ENCODE results near the gene RBFOX1.
"Not testable (repeated sequence)": the region's sequence is repeated elsewhere in the genome, so short reads cannot be mapped to it uniquely, and the experiment has no call there.

The RBFOX1 gene

DNA sequence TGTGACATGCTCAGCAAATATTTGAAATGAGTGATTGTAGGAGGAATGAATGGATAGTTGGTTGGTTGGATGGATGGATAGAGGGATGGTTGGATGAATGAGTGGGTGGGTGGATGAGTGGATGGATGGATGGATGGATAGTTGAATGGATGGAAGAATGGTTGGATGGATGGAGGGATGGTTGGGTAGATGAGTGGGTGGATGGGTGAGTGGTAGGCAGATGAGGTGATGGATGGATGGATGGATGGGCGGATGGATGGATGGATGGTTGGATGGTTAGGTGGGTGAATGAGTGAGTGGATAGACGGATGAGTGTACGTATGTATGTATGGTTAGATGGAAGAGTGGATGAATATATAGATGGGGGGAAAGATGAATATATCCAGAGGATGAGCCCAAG is 137.7 kb downstream of the RBFOX1 start:
- DNase-seq (ENCODE audit: low read depth in 2 of 2): no peak

DNA sequence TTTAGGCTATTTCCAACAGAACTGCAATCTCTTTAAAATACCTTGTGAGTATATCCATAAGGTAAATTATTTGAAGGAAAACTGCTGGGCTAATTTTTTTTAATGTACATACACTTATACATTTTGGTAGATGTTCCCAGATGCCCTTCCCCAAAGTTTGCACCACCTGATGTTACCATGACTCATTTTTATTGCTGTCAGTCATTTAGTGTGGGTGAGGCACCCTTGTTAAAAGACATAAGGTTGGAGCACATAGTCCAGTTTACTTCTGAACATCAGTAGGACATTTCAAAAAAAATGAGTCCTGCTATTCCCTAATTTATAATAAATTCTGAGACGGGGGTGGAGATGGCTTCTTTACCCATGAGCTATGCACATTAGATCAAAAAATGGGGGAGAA is 138.6 kb downstream of the RBFOX1 start:
- no peak for DNase-seq (ENCODE audit: low read depth in 2 of 2)

DNA sequence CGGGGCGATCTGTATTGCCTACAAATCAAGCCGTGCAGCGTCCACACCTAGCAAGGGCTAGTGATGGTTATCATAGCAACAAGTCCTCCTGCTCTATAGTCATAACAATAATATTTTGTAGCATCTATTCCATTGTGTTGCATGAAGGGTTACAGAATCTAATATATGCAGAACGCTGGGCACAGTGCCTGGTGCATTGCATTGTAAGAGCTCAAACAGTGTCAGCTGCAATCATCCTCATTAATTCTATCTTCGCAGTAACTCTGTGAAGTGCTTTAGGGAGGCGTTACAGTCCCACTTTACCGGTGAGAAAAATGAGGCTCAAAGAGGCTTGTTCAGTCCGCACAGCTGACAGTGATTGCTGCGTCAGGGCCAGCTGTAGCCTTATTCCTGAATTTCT is 149.4 kb downstream of the RBFOX1 start:
- no peak for DNase-seq (ENCODE audit: low read depth in 2 of 2)

DNA sequence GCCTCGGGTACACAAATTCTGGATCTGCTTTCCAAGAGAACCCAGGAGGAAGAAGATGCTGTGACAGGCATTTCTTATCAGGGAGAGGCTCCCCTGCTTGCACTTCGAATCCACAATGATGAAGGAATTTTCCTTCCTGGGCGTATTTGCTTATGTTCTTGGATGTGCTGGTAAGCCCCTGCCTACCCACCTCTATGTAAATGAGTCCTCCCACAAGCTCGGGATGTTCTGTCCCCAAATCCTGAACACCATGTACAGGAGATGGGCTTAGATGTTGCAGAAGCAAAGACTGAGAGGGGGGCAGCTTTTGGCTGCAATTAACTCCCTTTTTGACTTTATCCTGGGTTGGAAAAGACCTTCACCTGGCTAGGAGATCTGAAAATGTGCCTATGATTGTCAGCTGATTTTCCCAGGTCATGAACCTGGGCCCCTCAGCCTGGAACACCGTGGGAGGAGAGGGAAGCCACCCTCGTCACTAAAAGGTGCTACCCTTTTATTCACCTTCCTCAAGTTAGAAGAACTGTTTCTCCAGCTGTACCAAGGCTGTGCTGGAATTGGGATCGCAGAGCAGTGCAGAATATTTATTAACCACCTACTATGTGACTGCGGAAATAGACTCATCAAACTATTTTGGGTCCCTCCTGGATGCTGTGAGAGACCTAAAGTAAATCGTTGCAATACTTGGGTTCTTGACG is 150.1 kb downstream of the RBFOX1 start:
- DNase-seq (ENCODE audit: low read depth in 2 of 2): no peak

DNA sequence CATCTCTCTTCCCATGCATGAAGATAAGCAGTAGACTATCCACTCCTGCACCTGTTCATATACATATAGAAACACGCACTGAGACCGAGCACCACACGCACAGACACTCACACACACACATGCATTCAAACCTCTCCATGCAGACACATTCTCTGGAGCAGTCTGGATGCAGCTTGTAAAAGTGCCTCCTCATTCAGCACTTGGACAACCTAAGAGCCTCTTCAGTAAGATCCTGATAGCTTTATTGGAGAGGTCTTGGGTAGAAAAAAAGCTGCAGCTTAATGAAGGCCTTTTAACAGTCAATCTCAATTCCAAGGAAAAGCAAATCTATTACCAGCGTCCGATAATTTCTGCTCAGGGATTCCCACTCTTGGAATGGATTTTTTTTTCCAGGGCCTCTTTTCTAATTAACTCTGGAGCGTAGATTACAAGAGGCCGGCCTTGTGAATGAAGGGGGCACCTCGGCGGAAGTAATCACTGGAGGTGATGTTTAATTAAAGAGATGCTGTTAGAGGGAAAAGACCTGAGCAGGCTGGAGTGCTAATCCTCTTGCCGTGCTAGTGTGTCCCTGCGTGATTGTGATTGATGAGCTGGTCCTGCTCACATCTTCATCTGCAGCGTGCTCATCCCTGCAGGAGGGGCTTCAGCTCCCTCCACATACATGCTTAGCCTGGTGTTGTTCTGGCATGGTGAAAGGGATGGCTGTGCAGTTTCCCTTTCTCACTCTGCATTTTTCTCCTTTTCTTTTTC is 155.1 kb downstream of the RBFOX1 start:
- no peak for DNase-seq (ENCODE audit: low read depth in 2 of 2)

DNA sequence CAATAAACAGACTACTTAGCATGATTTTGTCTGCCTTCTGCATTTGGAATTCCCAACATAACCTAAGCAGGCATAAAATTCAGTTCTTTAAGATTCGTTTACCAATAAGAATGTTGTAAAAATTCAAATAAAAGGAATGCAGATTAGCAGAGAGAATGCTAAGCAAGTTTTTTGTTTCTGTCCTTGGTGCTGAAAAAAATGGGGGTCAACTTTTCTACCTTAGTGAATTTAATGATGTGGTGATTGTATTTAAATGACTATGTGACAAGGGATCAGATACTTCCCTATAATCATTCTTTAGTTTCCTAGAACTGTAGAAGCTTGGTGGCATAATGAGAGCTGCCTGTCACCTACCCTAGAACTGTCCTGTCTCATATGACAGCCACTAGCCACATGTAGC is 159.5 kb downstream of the RBFOX1 start:
- no peak for DNase-seq (ENCODE audit: low read depth in 2 of 2)

DNA sequence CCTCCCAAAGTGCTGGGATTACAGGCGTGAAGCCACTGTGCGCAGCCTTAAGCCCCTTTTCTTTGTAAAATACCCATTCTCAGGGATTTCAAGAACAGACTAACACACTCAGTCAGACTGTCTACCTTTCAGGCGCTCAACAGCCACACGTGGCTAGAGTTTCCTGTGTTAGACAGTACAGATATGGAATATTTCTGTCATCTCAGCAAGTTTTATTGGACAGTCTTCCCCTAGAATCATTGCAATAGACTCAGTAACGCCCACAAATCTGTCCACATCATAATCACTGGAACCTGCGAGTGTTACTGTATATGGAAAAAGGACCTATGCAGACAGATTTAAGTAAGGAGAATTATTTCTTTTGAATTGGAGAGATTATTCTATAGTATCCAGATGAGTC is 160.5 kb downstream of the RBFOX1 start:
- DNase-seq (ENCODE audit: low read depth in 2 of 2): no peak

DNA sequence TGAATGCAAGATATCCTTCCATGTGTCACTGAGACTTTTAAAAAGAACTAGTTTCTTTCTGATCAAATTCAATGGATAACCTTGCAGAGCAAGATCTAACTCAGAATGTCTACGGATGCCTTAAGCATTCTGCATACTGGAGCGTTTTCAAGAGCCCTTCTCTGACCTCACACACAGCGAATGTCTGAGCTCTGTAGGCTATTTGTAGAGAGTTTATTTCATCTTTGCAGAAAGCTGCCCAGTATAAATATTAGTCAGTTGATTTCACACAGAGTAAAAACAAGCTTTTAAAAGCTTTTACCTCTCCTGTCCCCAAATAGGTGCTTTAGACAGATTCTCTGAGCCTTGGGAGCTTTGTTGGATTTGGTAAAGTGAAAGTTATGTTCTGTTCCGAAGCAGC is 165.0 kb downstream of the RBFOX1 start:
- DNase-seq (ENCODE audit: low read depth in 2 of 2): no peak

DNA sequence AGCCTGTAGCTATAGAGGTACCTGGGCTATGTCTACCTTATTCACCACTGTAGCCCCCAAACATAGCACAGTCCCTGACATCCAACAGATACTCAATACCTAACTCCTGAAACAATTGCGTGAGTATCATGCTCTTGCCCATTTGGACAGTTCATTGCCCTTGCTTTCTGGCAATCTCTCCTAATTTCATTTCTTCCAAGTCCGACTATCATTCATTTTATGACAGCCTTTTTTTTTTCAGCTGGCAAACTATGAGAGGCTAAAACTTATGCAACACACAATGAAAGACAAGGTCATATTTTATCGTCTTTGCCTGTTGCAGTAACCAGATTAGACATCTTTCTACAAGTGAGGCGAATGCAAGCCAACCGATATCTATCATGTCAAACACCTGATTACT is 169.2 kb downstream of the RBFOX1 start:
- no peak for DNase-seq (ENCODE audit: low read depth in 2 of 2)

DNA sequence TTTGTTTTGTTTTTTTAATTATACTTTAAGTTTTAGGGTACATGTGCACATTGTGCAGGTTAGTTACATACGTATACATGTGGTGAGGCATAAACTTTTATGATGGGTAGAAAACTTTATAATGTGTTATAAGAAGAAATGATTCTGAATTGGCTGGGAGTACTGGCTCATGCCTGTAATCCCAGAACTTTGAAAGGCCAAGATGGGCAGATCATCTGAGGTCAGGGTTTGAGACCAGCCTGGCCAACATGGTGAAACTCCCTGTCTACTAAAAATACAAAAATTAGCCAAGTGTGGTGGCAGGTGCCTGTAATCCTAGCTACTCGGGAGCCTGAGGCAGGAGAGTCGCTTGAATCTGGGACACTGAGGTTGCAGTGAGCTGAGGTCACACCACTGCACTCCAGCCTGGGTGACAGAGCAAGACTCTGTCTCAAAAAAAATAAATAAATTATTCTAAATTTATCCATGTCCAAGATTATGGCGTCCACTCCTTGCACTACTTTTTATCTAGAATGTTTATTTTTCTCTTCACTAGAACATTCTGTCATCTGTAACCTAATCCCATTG is 170.0 kb downstream of the RBFOX1 start:
- not testable (repeated sequence) for DNase-seq (ENCODE audit: low read depth in 2 of 2)

DNA sequence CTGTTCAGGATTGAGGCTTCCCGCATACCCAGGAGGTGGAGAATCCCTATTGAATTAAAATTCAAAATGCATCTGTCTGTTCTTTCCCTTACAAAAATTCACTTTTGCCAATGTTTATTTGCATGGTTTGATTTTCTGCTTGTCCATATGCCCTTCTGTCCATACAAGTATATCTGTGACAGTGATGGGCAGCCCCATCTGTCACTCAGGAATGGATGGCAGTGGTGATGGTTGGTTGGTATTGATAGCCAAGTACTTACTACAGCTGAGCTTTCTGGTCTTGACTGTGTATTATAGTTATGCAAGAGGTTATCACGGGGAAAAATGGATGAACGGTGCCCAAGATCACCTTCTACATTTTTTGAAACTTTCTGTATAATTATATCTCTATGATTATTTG is 171.0 kb downstream of the RBFOX1 start:
- DNase-seq (ENCODE audit: low read depth in 2 of 2): no peak

DNA sequence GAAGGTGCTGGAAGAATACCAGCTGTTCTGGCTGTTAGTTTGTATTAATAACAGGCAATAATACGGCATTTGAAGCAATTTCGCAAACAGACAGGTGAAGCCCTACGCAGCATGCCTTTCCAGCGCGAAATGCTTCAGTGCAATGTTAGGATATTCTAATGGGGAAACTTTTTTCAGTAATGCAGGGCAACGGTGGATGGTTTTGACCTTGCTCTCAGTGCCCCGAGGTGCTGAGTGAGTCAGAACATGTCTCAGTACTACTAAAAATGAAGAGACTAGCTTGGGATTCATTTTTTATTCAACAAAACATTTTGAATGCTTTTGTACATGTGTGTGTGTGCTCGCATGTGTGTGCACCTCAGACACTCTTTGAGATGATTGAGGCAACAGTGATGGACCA is 172.2 kb downstream of the RBFOX1 start:
- DNase-seq (ENCODE audit: low read depth in 2 of 2): no peak

DNA sequence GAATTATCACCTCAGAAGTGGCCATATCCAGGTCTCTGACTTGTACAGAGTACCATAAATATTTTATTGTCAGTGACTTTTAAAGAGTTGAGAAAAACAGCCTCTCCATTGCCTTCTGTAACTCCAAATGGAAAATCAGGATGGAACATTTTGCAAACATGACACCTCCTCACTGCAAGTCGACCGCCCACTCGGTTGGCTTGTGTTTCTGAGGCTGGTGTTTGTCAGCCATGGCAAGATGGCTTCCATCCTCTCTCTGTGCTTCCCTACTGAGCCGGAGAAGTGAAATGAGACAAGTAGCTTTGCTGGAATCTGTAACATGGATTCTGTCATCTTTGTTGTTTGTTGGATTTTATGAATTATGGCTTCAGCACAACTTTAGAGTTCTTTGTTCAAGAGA is 172.8 kb downstream of the RBFOX1 start:
- DNase-seq (ENCODE audit: low read depth in 2 of 2): no peak

DNA sequence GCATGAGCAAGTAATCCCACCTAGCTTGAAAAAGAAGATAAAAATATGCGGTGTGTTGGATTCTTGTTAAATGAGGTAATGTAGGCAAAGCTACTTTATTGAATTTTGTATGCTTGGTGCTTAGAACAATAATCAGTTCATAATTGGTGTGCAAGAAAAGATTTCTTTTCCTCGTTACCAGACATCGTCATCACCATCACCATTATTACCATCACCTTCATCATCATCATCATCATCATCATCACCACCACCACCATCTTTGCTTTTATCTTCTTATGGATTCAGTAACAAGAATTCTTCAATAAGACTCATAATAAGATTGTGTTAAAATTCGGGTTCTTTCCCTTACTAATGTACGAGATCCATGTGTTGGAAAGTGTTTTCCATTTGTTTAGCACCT is 173.7 kb downstream of the RBFOX1 start:
- DNase-seq (ENCODE audit: low read depth in 2 of 2): no peak

DNA sequence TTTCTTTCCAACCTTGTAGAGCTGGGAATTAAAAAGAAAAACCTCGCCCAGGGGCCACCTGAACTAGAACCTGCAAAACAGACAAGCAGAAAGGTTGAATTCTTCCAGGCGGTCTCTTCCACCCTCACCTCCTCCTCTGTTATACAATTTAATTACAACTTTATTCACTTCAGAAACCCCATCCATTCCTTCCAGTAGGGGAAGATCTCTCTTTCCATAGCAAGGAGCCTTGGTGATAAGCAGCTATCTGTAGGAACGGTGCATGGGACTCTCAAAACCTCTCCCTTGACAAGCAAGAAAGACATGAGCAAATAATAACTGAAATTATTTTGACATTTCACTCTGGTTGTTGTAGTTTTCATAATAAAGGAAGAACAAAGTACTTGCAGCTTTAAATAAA is 176.0 kb downstream of the RBFOX1 start:
- DNase-seq (ENCODE audit: low read depth in 2 of 2): no peak

DNA sequence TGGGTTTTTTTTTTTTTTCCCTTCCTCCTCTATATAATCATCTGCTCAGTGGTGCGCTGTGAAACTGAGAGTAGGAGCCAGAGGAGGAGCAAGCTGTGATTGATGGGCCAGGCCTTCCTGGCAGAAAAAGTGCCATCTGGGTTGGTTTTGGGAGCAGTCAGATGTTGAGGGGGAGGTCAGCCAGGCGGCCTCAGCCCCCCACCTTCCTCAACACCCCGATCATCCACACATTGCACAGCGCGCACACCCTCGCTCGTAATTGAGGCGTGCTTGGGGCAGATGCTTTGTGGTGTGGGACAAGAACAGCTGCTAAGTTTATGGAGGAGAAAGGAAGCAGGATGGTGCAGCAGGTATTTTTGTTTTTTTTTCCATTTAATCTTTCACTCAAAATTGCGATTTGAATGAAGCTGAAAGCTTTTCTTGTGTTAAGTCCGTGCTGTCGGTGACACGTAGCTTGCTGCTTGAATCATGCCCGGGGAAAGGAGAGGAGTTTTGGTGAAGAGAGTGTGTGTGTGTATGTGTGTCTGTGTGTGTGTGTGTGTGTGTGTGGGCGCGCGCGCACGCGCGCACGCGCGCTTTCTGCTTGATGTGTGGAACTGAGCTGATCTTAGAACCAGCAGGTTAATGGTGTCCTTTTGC is 177.4 kb downstream of the RBFOX1 start:
- no peak for DNase-seq (ENCODE audit: low read depth in 2 of 2)

DNA sequence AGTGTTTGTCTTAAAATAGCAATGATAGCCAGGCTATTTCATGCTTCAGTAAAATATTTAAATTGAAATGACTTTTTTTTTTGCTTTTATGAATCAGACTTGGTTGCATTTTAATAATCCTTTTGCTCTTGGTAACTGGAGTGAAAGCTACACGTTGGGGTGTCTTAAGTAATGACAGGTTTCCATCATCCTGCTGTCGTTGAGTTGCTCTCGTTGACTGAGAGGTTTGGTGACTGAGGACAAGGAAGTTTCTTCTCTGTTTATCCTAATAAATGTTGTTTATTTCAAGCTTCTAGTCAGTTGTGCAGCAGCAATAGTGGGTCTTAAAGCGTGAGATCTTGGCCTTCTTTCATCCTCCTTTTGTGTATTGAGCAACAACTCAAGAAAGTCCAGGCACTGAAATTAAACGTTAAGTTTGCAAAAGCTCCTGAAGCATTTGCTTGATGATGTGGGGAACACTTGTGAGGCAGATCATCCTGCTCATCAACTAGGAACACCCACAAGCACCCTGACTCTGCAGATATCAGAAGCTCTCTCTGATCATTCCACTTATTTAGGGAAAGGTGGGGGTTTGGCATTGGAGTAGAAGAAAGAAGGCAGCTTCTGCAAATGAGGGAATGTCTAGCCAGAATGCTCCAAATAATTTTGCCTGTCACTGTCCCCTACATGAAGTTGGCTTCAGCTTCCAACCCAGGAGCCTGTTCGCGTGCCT is 179.1 kb downstream of the RBFOX1 start:
- no peak for DNase-seq (ENCODE audit: low read depth in 2 of 2)

DNA sequence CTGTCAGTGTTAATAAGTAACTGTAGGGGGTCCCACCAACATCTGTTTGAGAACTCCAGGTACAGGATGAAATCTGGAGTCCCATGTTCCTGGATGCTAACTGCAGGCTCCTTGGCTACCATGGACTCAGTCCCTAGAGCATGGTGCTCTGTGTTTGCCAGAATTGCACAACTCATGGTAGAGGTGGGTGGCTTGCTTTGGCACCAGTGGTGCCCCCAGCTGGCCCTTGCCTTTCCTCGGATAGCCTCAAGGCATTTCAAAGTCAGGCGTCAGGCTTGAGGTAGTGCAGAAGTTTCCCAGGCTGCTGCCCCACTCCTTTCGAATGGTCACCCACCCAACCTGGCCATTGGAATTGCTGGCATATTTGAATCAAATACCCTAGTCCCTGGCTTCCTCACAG is 179.9 kb downstream of the RBFOX1 start:
- DNase-seq (ENCODE audit: low read depth in 2 of 2): no peak

DNA sequence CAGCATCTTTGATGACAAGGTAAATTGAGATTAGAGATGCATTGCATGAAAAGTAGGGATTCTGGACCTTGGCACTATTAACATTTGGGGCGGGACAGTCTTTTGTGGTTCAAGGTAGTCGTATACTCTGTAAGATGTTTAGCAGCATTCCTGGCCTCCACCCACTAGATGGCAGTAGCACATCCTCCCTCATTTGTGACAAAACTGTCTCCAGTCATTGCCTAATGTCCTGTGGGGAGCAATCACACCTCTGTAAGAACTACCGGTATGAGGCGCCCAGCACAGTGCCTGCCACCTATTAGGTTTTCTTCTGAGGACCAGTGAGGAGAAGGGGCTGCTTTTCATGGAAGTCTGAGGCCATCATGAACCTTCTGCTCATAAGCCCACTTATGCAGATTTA is 180.8 kb downstream of the RBFOX1 start:
- DNase-seq (ENCODE audit: low read depth in 2 of 2): no peak

DNA sequence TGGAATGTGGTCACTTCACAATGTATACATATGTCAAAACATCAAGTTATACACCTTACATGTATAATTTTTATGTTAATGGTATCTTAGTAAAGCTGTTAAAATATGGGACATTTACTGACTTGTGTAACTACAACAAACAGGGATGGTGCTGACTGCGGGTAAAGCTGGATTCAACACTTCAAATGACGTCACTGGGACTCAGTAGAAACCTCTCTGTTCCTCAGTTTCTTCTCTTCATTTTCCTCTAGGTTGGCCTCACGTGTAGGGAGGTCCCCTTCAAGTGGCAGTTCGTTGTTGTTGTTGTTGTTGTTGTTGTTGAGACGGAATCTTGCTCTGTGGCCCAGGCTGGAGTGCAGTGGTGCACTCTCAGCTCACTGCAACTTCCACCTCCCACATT is 182.9 kb downstream of the RBFOX1 start:
- no peak for DNase-seq (ENCODE audit: low read depth in 2 of 2)

DNA sequence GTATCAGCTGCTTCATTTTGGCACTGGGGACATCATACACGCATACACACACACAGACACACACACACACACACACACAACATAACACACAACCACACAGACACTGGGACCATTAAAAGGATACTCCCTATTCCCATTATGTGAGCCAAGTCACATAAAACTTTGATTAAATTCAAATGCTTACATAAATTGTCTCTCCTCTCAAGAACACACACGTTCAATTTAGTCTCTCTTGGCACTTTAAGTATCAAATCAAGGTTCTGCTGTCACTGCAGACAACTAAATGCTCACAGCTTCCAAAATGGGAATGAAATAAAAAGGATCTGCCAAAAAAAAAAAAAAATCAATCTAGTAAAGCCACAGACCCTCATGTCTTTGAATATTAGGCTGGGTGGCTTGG is 184.9 kb downstream of the RBFOX1 start:
- no peak for DNase-seq (ENCODE audit: low read depth in 2 of 2)

DNA sequence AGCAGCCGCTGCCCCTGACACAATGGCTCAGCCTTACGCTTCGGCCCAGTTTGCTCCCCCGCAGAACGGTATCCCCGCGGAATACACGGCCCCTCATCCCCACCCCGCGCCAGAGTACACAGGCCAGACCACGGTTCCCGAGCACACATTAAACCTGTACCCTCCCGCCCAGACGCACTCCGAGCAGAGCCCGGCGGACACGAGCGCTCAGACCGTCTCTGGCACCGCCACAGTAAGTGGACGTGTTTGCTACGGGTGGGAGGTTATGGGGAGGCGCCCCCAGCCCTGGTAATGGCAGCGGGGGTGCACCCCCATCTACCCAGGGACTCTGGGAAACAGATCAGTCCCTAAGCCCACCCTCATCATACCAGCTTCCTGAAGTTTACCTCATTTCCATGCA is 185.5 kb downstream of the RBFOX1 start:
- DNase-seq (ENCODE audit: low read depth in 2 of 2): no peak

All from activated CD4-positive, alpha-beta T cell treated with anti-CD3 and anti-CD28 coated beads for 24 hours (primary cell).